Trophoblast cell (in vitro differentiated cells and primary cell): ENCODE measurements around the gene DCLK2.
A peak's percentile ranks its signal among the peaks of the same experiment; 100 is the strongest.

Experiments used
- DNase-seq, 2 donors: peaks; one replicate each; pipeline ENCODE4 v3.0.0-alpha.2; 2016
- H2AFZ ChIP-seq: 2 replicates; pipeline ENCODE4 v1.6.1; 2013; ENCODE audit warnings: low read length, moderate library complexity, mild to moderate bottlenecking; ENCODE audit not compliant: insufficient read depth, poor library complexity
- H2AK5ac ChIP-seq: 2 replicates; pipeline ENCODE4 v1.6.1; 2013; ENCODE audit warnings: mild to moderate bottlenecking, low read length
- H2BK120ac ChIP-seq: 2 replicates; pipeline ENCODE4 v1.6.1; 2013; ENCODE audit warnings: low read length, mild to moderate bottlenecking, moderate library complexity; ENCODE audit not compliant: insufficient read depth, poor library complexity
- H2BK12ac ChIP-seq: 2 replicates; pipeline ENCODE4 v1.6.1; 2013; ENCODE audit warnings: mild to moderate bottlenecking, low read length, moderate library complexity
- H2BK5ac ChIP-seq: 2 replicates; pipeline ENCODE4 v1.6.1; 2013; ENCODE audit warnings: low read length, low read depth, moderate library complexity, mild to moderate bottlenecking; ENCODE audit not compliant: poor library complexity
- H3K14ac ChIP-seq: 2 replicates; pipeline ENCODE4 v1.6.1; 2013; ENCODE audit warnings: mild to moderate bottlenecking, low read length
- H3K18ac ChIP-seq: 2 replicates; pipeline ENCODE4 v1.6.1; 2013; ENCODE audit warnings: mild to moderate bottlenecking, low read length
- H3K23ac ChIP-seq: 2 replicates; pipeline ENCODE4 v1.6.1; 2013; ENCODE audit warnings: low read length
- H3K27ac ChIP-seq: 2 replicates; pipeline ENCODE4 v1.5.1; 2013; ENCODE audit warnings: low read depth, mild to moderate bottlenecking, inconsistent platforms, low read length, moderate library complexity
- H3K27me3 ChIP-seq: 2 replicates; pipeline ENCODE4 v1.6.1; 2013; ENCODE audit warnings: inconsistent platforms, mild to moderate bottlenecking, low read length, moderate library complexity; ENCODE audit not compliant: insufficient read depth
- H3K36me3 ChIP-seq, 2 experiments: 1 replicate in 1 of 2; 2 replicates in 1 of 2; pipeline ENCODE4 v1.6.1; 2013; ENCODE audit warnings: low read length in 2 of 2, mild to moderate bottlenecking in 2 of 2, moderate library complexity in 1 of 2; ENCODE audit not compliant: insufficient read depth in 2 of 2, control insufficient read depth in 1 of 2
- H3K4ac ChIP-seq: 2 replicates; pipeline ENCODE4 v1.6.1; 2013; ENCODE audit warnings: low read depth, mild to moderate bottlenecking, low read length, moderate library complexity
- H3K4me1 ChIP-seq, 2 experiments: 1 replicate in 1 of 2; 2 replicates in 1 of 2; pipeline ENCODE4 v1.6.1; 2013; ENCODE audit warnings: low read length in 2 of 2, mild to moderate bottlenecking in 2 of 2, moderate library complexity in 1 of 2; ENCODE audit not compliant: insufficient read depth in 2 of 2, control insufficient read depth in 1 of 2
- H3K4me2 ChIP-seq: 2 replicates; pipeline ENCODE4 v1.6.1; 2013; ENCODE audit warnings: inconsistent platforms, mild to moderate bottlenecking, low read length, moderate library complexity
- H3K4me3 ChIP-seq: 2 replicates; pipeline ENCODE4 v1.5.1; 2013; ENCODE audit warnings: mild to moderate bottlenecking, low read depth, low read length, inconsistent platforms
- H3K79me1 ChIP-seq: one replicate; pipeline ENCODE4 v1.6.1; 2013; ENCODE audit warnings: low read length
- H3K79me2 ChIP-seq: 2 replicates; pipeline ENCODE4 v1.6.1; 2013; ENCODE audit warnings: low read length, mild to moderate bottlenecking; ENCODE audit not compliant: control insufficient read depth, insufficient read depth, poor library complexity
- H3K9ac ChIP-seq: 2 replicates; pipeline ENCODE4 v1.6.1; 2013; ENCODE audit warnings: mild to moderate bottlenecking, low read length
- H3K9me3 ChIP-seq: 2 replicates; pipeline ENCODE4 v1.6.1; 2013; ENCODE audit warnings: low read depth, mild to moderate bottlenecking, control low read depth, inconsistent platforms, low read length; ENCODE audit not compliant: insufficient read depth
- H4K12ac ChIP-seq: 2 replicates; pipeline ENCODE4 v1.6.1; 2013; ENCODE audit warnings: low read depth, mild to moderate bottlenecking, low read length, moderate library complexity
- H4K8ac ChIP-seq: 2 replicates; pipeline ENCODE4 v1.6.1; 2013; ENCODE audit warnings: low read depth, mild to moderate bottlenecking, low read length, moderate library complexity
- H4K91ac ChIP-seq: one replicate; pipeline ENCODE4 v1.6.1; 2013; ENCODE audit warnings: low read depth, mild to moderate bottlenecking, low read length, moderate library complexity
- WGBS: extraction: QIAGEN DNeasy Blood & Tissue Kit; methylation state at CpG from one replicate; pipeline ENCODE4 v1.1.7; 2013; ENCODE audit warnings: missing lambda C conversion rate; ENCODE audit not compliant: insufficient read length, insufficient coverage; ENCODE audit errors: extremely low coverage; 5-methylcytosine and 5-hydroxymethylcytosine counted together

The DCLK2 gene

GRCh38 chr4:150237110-150237872, 159.0 kb downstream of the DCLK2 start:
- Histone ChIP-seq H3K4me1 (no peaks in the 10 kb centered on the region), H3K14ac (no peak overlapping the region), H3K4ac (no peak overlapping the region), H4K12ac (no peak overlapping the region), H3K79me1 (peaks cover 2% of the 10 kb centered on the region), H3K79me2 (no peaks in the 10 kb centered on the region), H2BK5ac (no peak overlapping the region), H3K18ac (no peak overlapping the region), H3K4me2 (no peak overlapping the region), H2AFZ (no peak overlapping the region), H3K9me3 (no peaks in the 10 kb centered on the region), H3K36me3 (no peaks in the 10 kb centered on the region), H3K23ac (no peak overlapping the region), H4K8ac (no peak overlapping the region), H3K9ac (no peak overlapping the region), H3K4me3 (no peak overlapping the region), H2BK120ac (no peak overlapping the region), H2AK5ac (no peak overlapping the region), H4K91ac (no peak overlapping the region), H2BK12ac (no peak overlapping the region), H3K27me3 (no peaks in the 10 kb centered on the region), H3K27ac (no peak overlapping the region)
- WGBS: no CpG with 5 or more reads among the region's 6 CpGs
- DNase-seq: peak; percentile 22 to 79

DNA sequence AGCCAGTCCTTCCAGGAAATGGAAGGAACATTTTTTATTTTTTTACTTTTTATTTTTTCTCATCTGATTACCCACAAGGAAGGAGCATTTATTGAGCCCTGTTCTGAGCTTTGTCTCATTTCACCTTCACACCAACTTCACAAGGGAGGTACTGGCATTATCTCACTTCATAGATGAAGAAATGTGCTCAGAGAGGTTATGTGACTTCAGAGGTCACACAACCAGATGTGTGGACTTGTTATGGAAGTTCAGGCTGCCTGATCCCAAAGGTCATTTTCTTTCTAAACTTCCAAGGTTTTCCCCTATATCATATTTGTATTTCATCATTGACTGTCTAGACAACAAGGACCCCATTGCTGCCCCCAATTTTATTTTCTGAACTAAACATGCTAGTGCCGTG, 160.3 kb downstream of the DCLK2 start:
- Histone ChIP-seq H2BK5ac (no peak overlapping the region), H2AFZ (no peak overlapping the region), H2BK120ac (no peak overlapping the region), H3K79me1 (peaks cover 2% of the 10 kb centered on the region), H4K91ac (no peak overlapping the region), H3K9ac (no peak overlapping the region), H3K4ac (no peak overlapping the region), H3K4me2 (no peak overlapping the region), H3K4me1 (no peaks in the 10 kb centered on the region), H3K9me3 (no peaks in the 10 kb centered on the region), H4K12ac (no peak overlapping the region), H3K14ac (no peak overlapping the region), H3K36me3 (no peaks in the 10 kb centered on the region), H3K27me3 (no peaks in the 10 kb centered on the region), H2BK12ac (no peak overlapping the region), H3K27ac (no peak overlapping the region), H3K4me3 (no peak overlapping the region), H3K79me2 (no peaks in the 10 kb centered on the region), H2AK5ac (no peak overlapping the region), H3K18ac (no peak overlapping the region), H3K23ac (no peak overlapping the region), H4K8ac (no peak overlapping the region)
- DNase-seq: no peak
- WGBS: no CpG with 5 or more reads among the region's 1 CpG

- H3K79me1 ChIP-seq: peaks cover 2% of the 10 kb centered on the region
- no peaks in the 10 kb centered on the region for H3K36me3 ChIP-seq
- H2BK5ac ChIP-seq: no peak overlapping the region
- H2AK5ac ChIP-seq: no peak overlapping the region
- no peak overlapping the region for H3K14ac ChIP-seq
- H4K8ac ChIP-seq: no peak overlapping the region
- H3K27me3 ChIP-seq: no peaks in the 10 kb centered on the region
- DNase-seq: no peak
- H3K27ac ChIP-seq: no peak overlapping the region
- H2BK12ac ChIP-seq: no peak overlapping the region
- no peak overlapping the region for H2BK120ac ChIP-seq
- no peaks in the 10 kb centered on the region for H3K4me1 ChIP-seq
- no peaks in the 10 kb centered on the region for H3K9me3 ChIP-seq
- no peak overlapping the region for H3K9ac ChIP-seq
- H3K4me3 ChIP-seq: no peak overlapping the region
- H3K79me2 ChIP-seq: no peaks in the 10 kb centered on the region
- H3K4ac ChIP-seq: no peak overlapping the region
- H4K91ac ChIP-seq: no peak overlapping the region
- no peak overlapping the region for H3K23ac ChIP-seq
- no peak overlapping the region for H3K18ac ChIP-seq
- no peak overlapping the region for H3K4me2 ChIP-seq
- no peak overlapping the region for H4K12ac ChIP-seq
- no peak overlapping the region for H2AFZ ChIP-seq
These were observed 161.8 kb downstream of the DCLK2 start for GRCh38 chr4:150240011-150240410.

DNA sequence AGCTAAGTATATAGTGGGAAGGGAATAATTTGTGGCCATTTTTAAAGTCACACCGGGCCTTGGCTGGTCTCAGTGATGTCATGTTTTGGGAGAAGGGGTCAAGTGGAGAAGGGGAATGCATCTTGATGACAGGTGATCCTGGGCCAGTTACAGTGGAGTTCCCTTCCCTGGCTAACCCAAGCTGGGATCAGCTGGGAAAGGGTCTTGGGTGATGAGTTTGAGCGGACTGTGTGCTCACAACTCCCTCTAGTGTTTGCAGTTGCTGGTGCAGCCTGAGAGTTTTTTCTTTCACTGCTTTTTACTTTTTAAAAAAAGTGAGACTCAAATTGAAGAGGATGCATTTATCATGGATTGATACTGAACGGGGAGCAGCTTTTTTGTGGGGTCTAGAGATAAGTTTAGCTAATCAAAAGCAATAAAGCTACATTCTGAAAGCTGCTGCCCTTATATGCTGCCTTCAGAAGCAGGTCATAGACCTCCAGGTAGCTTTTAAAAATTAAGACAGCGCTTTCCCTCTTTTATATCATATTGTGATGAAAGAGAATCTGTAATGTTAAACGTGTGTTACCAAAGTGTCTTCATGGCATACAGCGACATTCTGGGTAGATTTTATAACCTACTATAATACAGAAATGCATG, 164.7 kb downstream of the DCLK2 start:
- Histone ChIP-seq H3K36me3 (no peaks in the 10 kb centered on the region), H3K79me2 (no peaks in the 10 kb centered on the region), H4K12ac (no peak overlapping the region), H2BK12ac (no peak overlapping the region), H3K23ac (no peak overlapping the region), H3K4me1 (no peaks in the 10 kb centered on the region), H3K14ac (no peak overlapping the region), H2AFZ (no peak overlapping the region), H2BK120ac (no peak overlapping the region), H3K27ac (no peak overlapping the region), H2AK5ac (no peak overlapping the region), H3K4me3 (no peak overlapping the region), H3K18ac (no peak overlapping the region), H2BK5ac (no peak overlapping the region), H4K8ac (no peak overlapping the region), H3K27me3 (no peaks in the 10 kb centered on the region), H4K91ac (no peak overlapping the region), H3K4me2 (no peak overlapping the region), H3K79me1 (peaks cover 2% of the 10 kb centered on the region), H3K9ac (no peak overlapping the region), H3K9me3 (no peaks in the 10 kb centered on the region), H3K4ac (no peak overlapping the region)
- no CpG with 5 or more reads among the region's 6 CpGs for WGBS
- DNase-seq: peak; percentile 11 to 68
